Measurements from ENCODE around the gene CLEC20A. TPM values are rescaled to one million over a fixed set of nuclear protein-coding genes. Genes with fewer than 3 reads are reported as not detected.

Gene CLEC20A
- total RNA-seq, 2 donors from 2014 or later: not detected

GRCh38 chr1:178533121-178533946 lies 36.6 kb upstream of the CLEC20A start:
- Histone ChIP-seq H3K36me3 (no peaks in the 10 kb centered on the region), H3K9me3 (no peaks in the 10 kb centered on the region), H3K4me1 (replicated peaks) (no peaks in the 10 kb centered on the region), H3K4me3 (no peak overlapping the region), H3K27me3 (replicated peaks; ENCODE audit: insufficient read depth) (no peaks in the 10 kb centered on the region), H3K27ac (no peak overlapping the region)
- WGBS: 82% methylated on average over 9 of the region's 9 CpGs
- DNase-seq (ENCODE audit: low spot score): no peak
- intact Hi-C loops (cut with DNase I): no loop called here
- TF ChIP-seq, protein P1, sequence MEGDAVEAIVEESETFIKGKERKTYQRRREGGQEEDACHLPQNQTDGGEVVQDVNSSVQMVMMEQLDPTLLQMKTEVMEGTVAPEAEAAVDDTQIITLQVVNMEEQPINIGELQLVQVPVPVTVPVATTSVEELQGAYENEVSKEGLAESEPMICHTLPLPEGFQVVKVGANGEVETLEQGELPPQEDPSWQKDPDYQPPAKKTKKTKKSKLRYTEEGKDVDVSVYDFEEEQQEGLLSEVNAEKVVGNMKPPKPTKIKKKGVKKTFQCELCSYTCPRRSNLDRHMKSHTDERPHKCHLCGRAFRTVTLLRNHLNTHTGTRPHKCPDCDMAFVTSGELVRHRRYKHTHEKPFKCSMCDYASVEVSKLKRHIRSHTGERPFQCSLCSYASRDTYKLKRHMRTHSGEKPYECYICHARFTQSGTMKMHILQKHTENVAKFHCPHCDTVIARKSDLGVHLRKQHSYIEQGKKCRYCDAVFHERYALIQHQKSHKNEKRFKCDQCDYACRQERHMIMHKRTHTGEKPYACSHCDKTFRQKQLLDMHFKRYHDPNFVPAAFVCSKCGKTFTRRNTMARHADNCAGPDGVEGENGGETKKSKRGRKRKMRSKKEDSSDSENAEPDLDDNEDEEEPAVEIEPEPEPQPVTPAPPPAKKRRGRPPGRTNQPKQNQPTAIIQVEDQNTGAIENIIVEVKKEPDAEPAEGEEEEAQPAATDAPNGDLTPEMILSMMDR (IDR thresholded peaks at IDR 0.05): no peak
- TF ChIP-seq POLR2AphosphoS5 (IDR thresholded peaks at IDR 0.05): no peak
- no peak for TF ChIP-seq POLR2A (IDR thresholded peaks at IDR 0.05)

DNA sequence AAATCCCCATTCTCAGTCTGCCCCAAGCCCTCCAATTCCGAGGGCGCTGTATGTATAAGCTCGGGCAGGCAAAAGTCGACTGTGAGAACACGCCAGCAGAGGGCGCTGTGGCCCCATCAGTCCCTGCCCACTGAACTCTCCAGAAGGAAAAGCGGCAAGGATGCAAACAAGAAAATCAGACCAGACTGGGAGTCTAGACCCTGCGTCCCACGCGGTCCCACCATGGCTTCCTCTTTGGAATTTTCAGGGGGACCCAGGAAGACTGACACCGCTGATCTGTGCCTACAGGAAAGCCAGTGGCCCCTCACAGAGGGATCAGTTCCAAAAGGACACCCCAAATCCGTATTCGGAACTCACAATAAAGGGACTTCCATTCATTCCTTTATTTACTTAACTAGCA lies 35.6 kb upstream of the CLEC20A start:
- no peak overlapping the region for H3K27ac ChIP-seq
- no peaks in the 10 kb centered on the region for H3K9me3 ChIP-seq
- intact Hi-C loops (cut with DNase I): no loop called here
- peak; percentile 75 for DNase-seq (ENCODE audit: low spot score)
- no peaks in the 10 kb centered on the region for H3K27me3 ChIP-seq (replicated peaks; ENCODE audit: insufficient read depth)
- no peak overlapping the region for H3K4me3 ChIP-seq
- H3K4me1 ChIP-seq (replicated peaks): no peaks in the 10 kb centered on the region
- H3K36me3 ChIP-seq: no peaks in the 10 kb centered on the region
- no peak for TF ChIP-seq POLR2A (IDR thresholded peaks at IDR 0.05)
- TF ChIP-seq, protein P1 (IDR thresholded peaks at IDR 0.05): peak; percentile 74 to 90 (median 86)
- 15% methylated on average over 13 of the region's 13 CpGs for WGBS

GRCh38 chr1:178531887-178532286 lies 35.1 kb upstream of the CLEC20A start:
- H3K9me3 ChIP-seq: no peaks in the 10 kb centered on the region
- WGBS: 61% methylated on average over 10 of the region's 10 CpGs
- no peaks in the 10 kb centered on the region for H3K4me1 ChIP-seq (replicated peaks)
- no peak overlapping the region for H3K4me3 ChIP-seq
- intact Hi-C loops (cut with DNase I): no loop called here
- no peak overlapping the region for H3K27ac ChIP-seq
- no peaks in the 10 kb centered on the region for H3K36me3 ChIP-seq
- no peaks in the 10 kb centered on the region for H3K27me3 ChIP-seq (replicated peaks; ENCODE audit: insufficient read depth)
- TF ChIP-seq POLR2AphosphoS5 (IDR thresholded peaks at IDR 0.05) (no peak), POLR2A (IDR thresholded peaks at IDR 0.05) (no peak)
- TF ChIP-seq, protein P1 (IDR thresholded peaks at IDR 0.05): no peak
- no peak for DNase-seq (ENCODE audit: low spot score)

GRCh38 chr1:178530502-178530901 lies 33.7 kb upstream of the CLEC20A start:
- no peaks in the 10 kb centered on the region for H3K27me3 ChIP-seq (replicated peaks; ENCODE audit: insufficient read depth)
- no peak overlapping the region for H3K4me3 ChIP-seq
- H3K27ac ChIP-seq: no peak overlapping the region
- H3K9me3 ChIP-seq: no peaks in the 10 kb centered on the region
- DNase-seq (ENCODE audit: low spot score): no peak
- TF ChIP-seq, protein P1 (IDR thresholded peaks at IDR 0.05): no peak
- no peak for TF ChIP-seq POLR2AphosphoS5 (IDR thresholded peaks at IDR 0.05)
- TF ChIP-seq POLR2A (IDR thresholded peaks at IDR 0.05): no peak
- WGBS: 91% methylated on average over 3 of the region's 3 CpGs
- no peaks in the 10 kb centered on the region for H3K4me1 ChIP-seq (replicated peaks)
- intact Hi-C loops (cut with DNase I): no loop called here
- H3K36me3 ChIP-seq: no peaks in the 10 kb centered on the region

DNA sequence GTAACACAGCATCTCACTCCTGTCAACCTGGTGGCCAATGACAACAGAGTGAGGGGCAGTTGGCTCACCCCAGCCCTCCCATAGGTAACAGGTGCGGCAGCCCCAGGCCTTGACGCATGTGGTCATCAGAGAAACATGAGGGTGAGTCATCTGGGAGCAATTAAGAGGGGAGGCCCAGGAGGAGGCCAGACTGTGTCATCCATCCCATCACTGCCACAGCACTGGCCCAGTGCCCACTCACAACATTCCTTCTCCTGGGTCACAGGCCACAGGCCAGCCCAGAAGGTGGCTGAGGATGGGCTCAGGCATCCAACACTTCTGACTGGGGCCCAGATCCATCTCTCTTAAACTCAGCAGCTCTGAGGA lies 33.3 kb upstream of the CLEC20A start:
- DNase-seq (ENCODE audit: low spot score): no peak
- H3K4me3 ChIP-seq: no peak overlapping the region
- no peak for TF ChIP-seq POLR2A (IDR thresholded peaks at IDR 0.05)
- TF ChIP-seq POLR2AphosphoS5 (IDR thresholded peaks at IDR 0.05): no peak
- TF ChIP-seq, protein P1 (IDR thresholded peaks at IDR 0.05): no peak
- intact Hi-C loops (cut with DNase I): no loop called here
- H3K9me3 ChIP-seq: no peaks in the 10 kb centered on the region
- H3K36me3 ChIP-seq: no peaks in the 10 kb centered on the region
- WGBS: 81% methylated on average over 2 of the region's 2 CpGs
- no peak overlapping the region for H3K27ac ChIP-seq
- H3K27me3 ChIP-seq (replicated peaks; ENCODE audit: insufficient read depth): no peaks in the 10 kb centered on the region
- H3K4me1 ChIP-seq (replicated peaks): no peaks in the 10 kb centered on the region

All from prostate gland (tissue), 2 donors.